ENCODE measurements around the gene CCDC154.
"Not testable (repeated sequence)": the region's sequence is repeated elsewhere in the genome, so short reads cannot be mapped to it uniquely, and the experiment has no call there.

Gene CCDC154

GRCh38 chr16:1443403-1443973 lies 868 bp downstream of the CCDC154 start:
- H3K4me3 ChIP-seq (ENCODE audit: control insufficient read depth, low read depth, low read length), result no peak overlapping the region
- DNase-seq (ENCODE audit: low read depth), result no peak
- TF ChIP-seq CTCF (IDR thresholded peaks at IDR 0.05; ENCODE audit: control insufficient read depth, insufficient read depth, low read depth, low read length, missing control alignments), result no peak

GRCh38 chr16:1442697-1443096 lies 1.7 kb downstream of the CCDC154 start:
- no peak for DNase-seq (ENCODE audit: low read depth)
- TF ChIP-seq CTCF (IDR thresholded peaks at IDR 0.05; ENCODE audit: control insufficient read depth, insufficient read depth, low read depth, low read length, missing control alignments), result no peak
- H3K4me3 ChIP-seq (ENCODE audit: control insufficient read depth, low read depth, low read length), result no peak overlapping the region

- TF ChIP-seq CTCF (IDR thresholded peaks at IDR 0.05; ENCODE audit: control insufficient read depth, insufficient read depth, low read depth, low read length, missing control alignments), result no peak
- DNase-seq (ENCODE audit: low read depth), result no peak
- H3K4me3 ChIP-seq (ENCODE audit: control insufficient read depth, low read depth, low read length), result no peak overlapping the region
Measured at GRCh38 chr16:1441391-1441829, 2.9 kb downstream of the CCDC154 start.

GRCh38 chr16:1439699-1440074 lies 4.7 kb downstream of the CCDC154 start:
- not testable (repeated sequence) for DNase-seq (ENCODE audit: low read depth); H3K4me3 ChIP-seq (ENCODE audit: control insufficient read depth, low read depth, low read length)

GRCh38 chr16:1439058-1439698 lies 5.2 kb downstream of the CCDC154 start:
- TF ChIP-seq CTCF (IDR thresholded peaks at IDR 0.05; ENCODE audit: control insufficient read depth, insufficient read depth, low read depth, low read length, missing control alignments), result no peak
- no peak for DNase-seq (ENCODE audit: low read depth)
- H3K4me3 ChIP-seq (ENCODE audit: control insufficient read depth, low read depth, low read length), result no peak overlapping the region

GRCh38 chr16:1438229-1439057 lies 5.9 kb downstream of the CCDC154 start:
- TF ChIP-seq CTCF (IDR thresholded peaks at IDR 0.05; ENCODE audit: control insufficient read depth, insufficient read depth, low read depth, low read length, missing control alignments), result no peak
- H3K4me3 ChIP-seq (ENCODE audit: control insufficient read depth, low read depth, low read length), result no peak overlapping the region
- no peak for DNase-seq (ENCODE audit: low read depth)

- no peak for DNase-seq (ENCODE audit: low read depth)
- H3K4me3 ChIP-seq (ENCODE audit: control insufficient read depth, low read depth, low read length), result no peak overlapping the region
- TF ChIP-seq CTCF (IDR thresholded peaks at IDR 0.05; ENCODE audit: control insufficient read depth, insufficient read depth, low read depth, low read length, missing control alignments), result no peak
Measured at GRCh38 chr16:1437606-1438005, 6.8 kb downstream of the CCDC154 start.
